H1 (cell line): Measurements from ENCODE around the gene USB1. TPM values are rescaled to one million over a fixed set of nuclear protein-coding genes. Genes with fewer than 3 reads are reported as not detected.

Experiments used
- CTCF ChIA-PET: fragments of 300-600 bp; sonication (Branson Sonifier 250); formaldehyde crosslinking; loops from one replicate; lab custom pipeline; 2021; ENCODE audit not compliant: partially characterized antibody; lab: Charles Lee
- POLR2A ChIA-PET: fragments of 300-600 bp; sonication (Branson Sonifier 250); formaldehyde crosslinking; loops from one replicate; lab custom pipeline; 2021; ENCODE audit warnings: inconsistent platforms; ENCODE audit not compliant: partially characterized antibody; lab: Charles Lee
- DNase-seq, 2 experiments: peaks; one replicate each; pipeline versions ENCODE4 v3.0.0 to v3.0.0-alpha.2; 2010 to 2022; ENCODE audit warnings: low spot score in 2 of 2, low read depth in 1 of 2, mixed read lengths in 1 of 2
- FAIRE-seq: peaks from 2 replicates; lab custom pipeline; 2011; peaks lifted over from hg19 to GRCh38; lab: Jason Lieb, UNC
- H2AFZ ChIP-seq: 2 replicates; pipeline ENCODE4 v1.8.1; 2012; ENCODE audit warnings: low read length, inconsistent platforms
- H2AK5ac ChIP-seq: 2 replicates; pipeline ENCODE4 v1.6.1; 2013; ENCODE audit warnings: low read depth, low read length
- H2BK120ac ChIP-seq: replicated peaks from 2 replicates; pipeline ENCODE3; 2013; ENCODE audit warnings: low read depth, low read length, inconsistent platforms
- H2BK12ac ChIP-seq: 2 replicates; pipeline ENCODE4 v1.6.1; 2013; ENCODE audit warnings: low read depth, low read length
- H2BK15ac ChIP-seq: 2 replicates; pipeline ENCODE4 v1.6.1; 2013; ENCODE audit warnings: low read length
- H2BK20ac ChIP-seq: 2 replicates; pipeline ENCODE4 v1.6.1; 2013; ENCODE audit warnings: low read length
- H2BK5ac ChIP-seq: 2 replicates; pipeline ENCODE4 v1.6.1; 2013; ENCODE audit warnings: low read depth, low read length
- H3K14ac ChIP-seq: 2 replicates; pipeline ENCODE4 v1.6.1; 2013; ENCODE audit warnings: inconsistent platforms; ENCODE audit not compliant: insufficient read length
- H3K18ac ChIP-seq: 2 replicates; pipeline ENCODE4 v1.6.1; 2013; ENCODE audit warnings: low read length; ENCODE audit errors: extremely low read depth
- H3K23ac ChIP-seq: 2 replicates; pipeline ENCODE4 v1.6.1; 2013; ENCODE audit warnings: inconsistent platforms; ENCODE audit not compliant: insufficient read length
- H3K23me2 ChIP-seq: 2 replicates; pipeline ENCODE4 v1.6.1; 2013; ENCODE audit warnings: low read depth, low read length
- H3K27ac ChIP-seq: 2 replicates; pipeline ENCODE4 v1.6.1; 2011; ENCODE audit warnings: low read depth, low read length, inconsistent platforms
- H3K27me3 ChIP-seq, 4 experiments: replicated peaks in 1 of 4; 1 replicate in 1 of 4; 2 replicates in 3 of 4; pipeline versions ENCODE4 v1.6.1 to v1.8.1; 2011 to 2013; ENCODE audit warnings: low read length in 3 of 4, mild to moderate bottlenecking in 3 of 4, inconsistent platforms in 2 of 4, mixed read lengths in 2 of 4, moderate library complexity in 1 of 4; ENCODE audit not compliant: control insufficient read depth in 3 of 4, insufficient read depth in 3 of 4; ENCODE audit errors: extremely low read depth in 1 of 4
- H3K36me3 ChIP-seq, 4 experiments: 2 replicates each; pipeline versions ENCODE4 v1.6.1 to v1.8.1; 2011 to 2013; ENCODE audit warnings: mild to moderate bottlenecking in 4 of 4, low read length in 3 of 4, moderate library complexity in 2 of 4, control low read depth in 1 of 4, inconsistent platforms in 1 of 4; ENCODE audit not compliant: insufficient read depth in 4 of 4, control insufficient read depth in 2 of 4
- H3K4ac ChIP-seq: replicated peaks from 2 replicates; pipeline ENCODE3; 2013; ENCODE audit warnings: low read length, low read depth, mixed read lengths, inconsistent platforms; ENCODE audit not compliant: insufficient read length
- H3K4me1 ChIP-seq, 4 experiments: replicated peaks in 1 of 4; 1 replicate in 1 of 4; 2 replicates in 3 of 4; pipeline versions ENCODE4 v1.6.1 to v1.8.1; 2011 to 2013; ENCODE audit warnings: low read length in 3 of 4, inconsistent platforms in 2 of 4, mixed read lengths in 1 of 4; ENCODE audit not compliant: insufficient read depth in 4 of 4, control insufficient read depth in 3 of 4
- H3K4me2 ChIP-seq, 2 experiments: 2 replicates each; pipeline versions ENCODE4 v1.6.1 to v1.8.1; 2011 to 2013; ENCODE audit warnings: low read depth in 2 of 2, low read length in 2 of 2, control low read depth in 1 of 2, inconsistent platforms in 1 of 2, mild to moderate bottlenecking in 1 of 2; ENCODE audit not compliant: insufficient read depth in 1 of 2
- H3K4me3 ChIP-seq, 4 experiments: fragments of 200-600, 300-600 bp in 1 of 4; sonication (generic), shearing (Covaris generic), sonication (Bioruptor Twin) in 1 of 4; 2 replicates each; pipeline versions ENCODE4 v1.5.1 to v1.8.1; 2011 to 2016; ENCODE audit warnings: low read length in 4 of 4, low read depth in 3 of 4, control low read depth in 2 of 4, inconsistent platforms in 2 of 4, mild to moderate bottlenecking in 2 of 4, mixed read lengths in 1 of 4, moderate library complexity in 1 of 4; ENCODE audit not compliant: insufficient read depth in 2 of 4; ENCODE audit errors: extremely low read depth in 1 of 4
- H3K56ac ChIP-seq: replicated peaks from 2 replicates; pipeline ENCODE3; 2013; ENCODE audit warnings: low read depth, mild to moderate bottlenecking, mixed read lengths, low read length, inconsistent platforms; ENCODE audit not compliant: insufficient read length
- H3K79me1 ChIP-seq: 2 replicates; pipeline ENCODE4 v1.6.1; 2013; ENCODE audit warnings: low read depth, low read length, control low read depth
- H3K79me2 ChIP-seq, 2 experiments: 2 replicates each; pipeline versions ENCODE4 v1.6.1 to v1.8.1; 2012 to 2013; ENCODE audit warnings: low read length in 2 of 2, mild to moderate bottlenecking in 2 of 2, inconsistent platforms in 1 of 2; ENCODE audit not compliant: insufficient read depth in 2 of 2, control insufficient read depth in 1 of 2
- H3K9ac ChIP-seq, 4 experiments: replicated peaks in 1 of 4; 1 replicate in 1 of 4; 2 replicates in 3 of 4; pipeline versions ENCODE4 v1.6.1 to v1.8.1; 2011 to 2013; ENCODE audit warnings: low read depth in 3 of 4, low read length in 3 of 4, control low read depth in 2 of 4, mild to moderate bottlenecking in 2 of 4, moderate library complexity in 2 of 4, inconsistent platforms in 1 of 4; ENCODE audit errors: extremely low read depth in 1 of 4
- H3K9me3 ChIP-seq, 2 experiments: 2 replicates each; pipeline versions ENCODE4 v1.6.1 to v1.8.1; 2012 to 2013; ENCODE audit warnings: mild to moderate bottlenecking in 2 of 2, moderate library complexity in 2 of 2, control low read depth in 1 of 2, inconsistent platforms in 1 of 2, low read depth in 1 of 2, low read length in 1 of 2, mixed read lengths in 1 of 2; ENCODE audit not compliant: insufficient read depth in 2 of 2
- H4K20me1 ChIP-seq, 2 experiments: replicated peaks in 1 of 2; 2 replicates each; pipeline versions ENCODE3 to v1.8.1; 2011 to 2013; ENCODE audit warnings: inconsistent platforms in 2 of 2, low read length in 2 of 2, mild to moderate bottlenecking in 1 of 2; ENCODE audit not compliant: insufficient read depth in 2 of 2, control insufficient read depth in 1 of 2
- H4K5ac ChIP-seq: 2 replicates; pipeline ENCODE4 v1.6.1; 2013; ENCODE audit warnings: low read length, low read depth, mixed read lengths, inconsistent platforms; ENCODE audit not compliant: insufficient read length
- H4K8ac ChIP-seq: 2 replicates; pipeline ENCODE4 v1.8.0; 2013; ENCODE audit warnings: mild to moderate bottlenecking, moderate library complexity, low read length, inconsistent platforms; ENCODE audit not compliant: insufficient read depth; ENCODE audit errors: extremely low read depth
- H4K91ac ChIP-seq: replicated peaks from 2 replicates; pipeline ENCODE3; 2013; ENCODE audit warnings: low read length, mixed read lengths, inconsistent platforms; ENCODE audit not compliant: insufficient read length
- BACH1 ChIP-seq: IDR thresholded peaks from 2 replicates; pipeline ENCODE4 v1.6.1; 2012; ENCODE audit warnings: low read length, improper control_type of control experiment
- BCL11A ChIP-seq, 2 experiments: IDR thresholded peaks; one replicate each; pipeline ENCODE4 v1.6.1; 2011; ENCODE audit warnings: low read depth in 2 of 2, low read length in 2 of 2, mild to moderate bottlenecking in 2 of 2
- CBX5 ChIP-seq: fragments of 300-800, 300-1000 bp; sonication (generic); IDR thresholded peaks from 2 replicates; pipeline ENCODE4 v1.7.1; 2016; ENCODE audit warnings: antibody characterized with exemption, low read length, low read depth
- CHD2 ChIP-seq: IDR thresholded peaks from 2 replicates; pipeline ENCODE4 v1.6.1; 2012; ENCODE audit warnings: low read length, improper control_type of control experiment
- EGR1 ChIP-seq: IDR thresholded peaks from 2 replicates; pipeline ENCODE4 v1.6.1; 2011; ENCODE audit warnings: low read depth, low read length, borderline replicate concordance
- KDM4A ChIP-seq: IDR thresholded peaks from one replicate; pipeline ENCODE4 v1.7.1; 2012; ENCODE audit warnings: low read depth, mild to moderate bottlenecking, moderate library complexity, low read length, inconsistent platforms; ENCODE audit not compliant: severe bottlenecking
- MAX ChIP-seq: IDR thresholded peaks from 2 replicates; pipeline ENCODE4 v1.6.1; 2012; ENCODE audit warnings: inconsistent platforms
- RFX5 ChIP-seq: IDR thresholded peaks from 2 replicates; pipeline ENCODE4 v1.6.1; 2011; ENCODE audit warnings: low read depth, low read length, improper control_type of control experiment, borderline replicate concordance
- SAP30 ChIP-seq: fragments of 300-600 bp; sonication (generic); IDR thresholded peaks from 2 replicates; pipeline ENCODE4 v1.7.1; 2012; ENCODE audit warnings: low read length, moderate library complexity, mild to moderate bottlenecking, inconsistent platforms; ENCODE audit not compliant: insufficient read depth, insufficient replicate concordance
- SP2 ChIP-seq: IDR thresholded peaks from 2 replicates; pipeline ENCODE4 v1.6.1; 2012; ENCODE audit warnings: mild to moderate bottlenecking, low read length, inconsistent platforms
- SRF ChIP-seq: IDR thresholded peaks from 2 replicates; pipeline ENCODE4 v1.6.1; 2011; ENCODE audit warnings: mild to moderate bottlenecking, low read depth, low read length, moderate library complexity
- WGBS, 2 experiments: shearing (Covaris generic) in 1 of 2; methylation state at CpG; one replicate each; pipeline versions ENCODE4 v1.1.6 to v1.1.7; 2013 to 2015; ENCODE audit warnings: low lambda C conversion rate in 2 of 2, mixed read lengths in 2 of 2, inconsistent platforms in 1 of 2, low coverage in 1 of 2, missing lambda C conversion rate in 1 of 2; ENCODE audit not compliant: insufficient replicate concordance in 2 of 2, insufficient coverage in 1 of 2, insufficient read length in 1 of 2; ENCODE audit errors: extremely low coverage in 1 of 2, missing lambda C conversion rate in 1 of 2; 5-methylcytosine and 5-hydroxymethylcytosine counted together
- polyA plus RNA-seq, 7 experiments: library from polyadenylated mRNA; depleted of rRNA in 3 of 7; stranded (reverse) in 5 of 7; unstranded in 2 of 7; fragments of >200 nt in 5 of 7; fragments of 200-250 nt in 2 of 7; gene quantifications; 1 replicate in 5 of 7; 2 replicates in 1 of 7; 4 replicates in 1 of 7; pipeline versions ENCODE4 v1.2.1 to v1.2.3, GENCODE V29; 2011 to 2013; ENCODE audit warnings: missing spikeins in 2 of 7, mixed read lengths in 2 of 7
- total RNA-seq: library from RNA; stranded (reverse); fragmentation: NEBNext Ultra II Directional; extraction: Animal tissue kit (Norgen Biotek cat#: 25700); gene quantifications from 2 replicates; pipeline ENCODE4 v1.2.1, GENCODE V29; 2021

Gene USB1
- total and polyA plus RNA-seq, 2 of the 8 experiments (the other 6 are each of a cell fraction or from before 2014, with no cell fraction given), result 65.4 to 75.9 TPM

- no peaks in the 10 kb centered on the region for H3K36me3 ChIP-seq
- H2BK5ac ChIP-seq, result no peak overlapping the region; the same call in 1 of the 2 replicates
- H4K91ac ChIP-seq, result no peak overlapping the region
- H2BK12ac ChIP-seq, result no peak overlapping the region
- CTCF ChIA-PET, result interaction anchor here (0.7 to 26.3 kb wide), 4 partner anchors 15 to 189 kb away, joined by 3 to 305 read pairs (median 3); partner anchors contain the start of gene ZNF319
- H3K23me2 ChIP-seq, result peaks cover 12% of the 10 kb centered on the region; the same call in 1 of the 2 replicates
- no peak overlapping the region for H3K23ac ChIP-seq
- H3K4ac ChIP-seq, result no peak overlapping the region
- H3K9ac ChIP-seq, result peak overlapping the region in 2 of 4 experiments; percentile 34; a peak in 2 of 7 replicates
- H3K79me1 ChIP-seq, result no peaks in the 10 kb centered on the region
- H3K18ac ChIP-seq, result peak overlapping the region; percentile 60
- DNase-seq (peak; percentile 93 to 96), FAIRE-seq (no peak)
- no peaks in the 10 kb centered on the region for H3K79me2 ChIP-seq
- POLR2A ChIA-PET, result interaction anchor here (0.9 to 2.1 kb wide), 4 partner anchors 9 to 28 kb away, joined by 3 to 9 read pairs (median 4); no protein-coding TSS in a partner anchor
- 0 out of 2 replicates have a peak overlapping the region, but pooled peaks have one; percentile 48 for H4K8ac ChIP-seq
- no peaks in the 10 kb centered on the region for H4K20me1 ChIP-seq
- 9% methylated on average over 49 of the region's 64 CpGs; no CpG with 5 or more reads in 1 of the 2 experiments for WGBS, 2 experiments
- peak overlapping the region; percentile 84 to 93 for H3K4me2 ChIP-seq
- peak overlapping the region; percentile 20; the same call in 1 of the 2 replicates for H2BK15ac ChIP-seq
- H3K27ac ChIP-seq, result no peak overlapping the region
- H3K14ac ChIP-seq, result no peak overlapping the region
- peak overlapping the region; percentile 60 to 80 (median 72) for H3K4me3 ChIP-seq
- H3K56ac ChIP-seq, result no peak overlapping the region
- H4K5ac ChIP-seq, result no peak overlapping the region
- no peak overlapping the region for H2BK20ac ChIP-seq
- H3K27me3 ChIP-seq, result peaks cover 2 to 33% (median 19%) of the 10 kb centered on the region in 4 experiments
- peaks cover 0 to 11% (median 3%) of the 10 kb centered on the region in 4 experiments; a peak in 3 of 7 replicates for H3K4me1 ChIP-seq
- peak overlapping the region; percentile 81; the same call in 1 of the 2 replicates for H2AFZ ChIP-seq
- no peak overlapping the region for H2AK5ac ChIP-seq
- H3K9me3 ChIP-seq, result no peaks in the 10 kb centered on the region
- H2BK120ac ChIP-seq, result no peak overlapping the region
- TF ChIP-seq SRF (no peak), KDM4A (peak; percentile 87), MAX (peak; percentile 91), CBX5 (no peak), EGR1 (no peak), BACH1 (0 out of 2 replicates have a peak, but pooled peaks have one; percentile 39), SAP30 (no peak), SP2 (no peak), CHD2 (no peak), RFX5 (no peak), BCL11A (IDR thresholded peaks at IDR 0.05; ENCODE audit: low read depth in 2 of 2, low read length in 2 of 2) (no peak)
Measured at GRCh38 chr16:57984443-57985203, 16.6 kb upstream of the USB1 start.
